ENCODE data around the gene PRR5L.

The PRR5L gene

GRCh38 chr11:36295926-36296325 is at the start of gene PRR5L:
PRR5L (plus strand) TSS chr11:36296288; CDS start chr11:36401122, 104,834 bp downstream.
- DNase-seq (ENCODE audit: low read depth), result no peak

DNA sequence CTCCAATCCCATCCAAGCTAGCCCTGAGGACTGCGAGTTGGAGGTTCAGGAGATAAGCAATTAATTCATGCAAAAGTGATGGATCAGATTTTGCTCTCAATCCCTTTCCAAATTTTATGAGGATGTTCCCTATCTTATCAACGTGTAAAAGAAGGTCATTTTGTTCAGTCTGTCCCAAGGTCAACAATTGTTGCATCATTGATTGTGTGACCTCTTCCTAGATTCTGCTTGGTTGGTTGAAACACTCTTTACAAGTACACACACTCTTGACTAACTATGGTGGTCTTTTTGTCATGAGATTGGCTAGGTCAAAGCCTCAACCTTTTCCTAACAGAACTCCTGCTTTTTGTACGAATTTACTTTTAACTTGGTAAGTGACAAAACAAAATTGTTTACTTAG is 48.6 kb upstream of the PRR5L start:
- DNase-seq (ENCODE audit: low read depth), result no peak

DNA sequence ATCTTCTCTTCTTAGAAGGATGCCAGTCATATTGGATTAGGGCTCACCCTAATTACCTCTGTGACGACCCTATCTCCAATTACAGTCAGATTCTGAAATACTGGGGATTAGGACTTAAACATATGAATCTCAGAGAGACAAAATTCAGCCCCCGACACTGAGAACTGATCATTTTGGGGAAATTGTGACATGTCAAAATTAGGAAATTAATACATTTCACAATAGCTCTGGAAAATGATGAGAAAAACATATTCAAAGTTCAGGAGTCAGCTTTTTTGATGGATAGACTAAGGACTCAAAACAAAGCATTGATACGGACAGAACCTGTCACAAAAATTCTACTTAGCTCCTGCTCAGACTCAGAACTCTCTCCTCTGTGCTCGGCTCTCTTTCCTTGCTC is 47.7 kb upstream of the PRR5L start:
- DNase-seq (ENCODE audit: low read depth), result no peak

GRCh38 chr11:36249246-36249645 is 46.8 kb upstream of the PRR5L start:
- peak; percentile 62 for DNase-seq (ENCODE audit: low read depth)

- DNase-seq (ENCODE audit: low read depth), result no peak
Measured at GRCh38 chr11:36251823-36252222, 44.3 kb upstream of the PRR5L start.

DNA sequence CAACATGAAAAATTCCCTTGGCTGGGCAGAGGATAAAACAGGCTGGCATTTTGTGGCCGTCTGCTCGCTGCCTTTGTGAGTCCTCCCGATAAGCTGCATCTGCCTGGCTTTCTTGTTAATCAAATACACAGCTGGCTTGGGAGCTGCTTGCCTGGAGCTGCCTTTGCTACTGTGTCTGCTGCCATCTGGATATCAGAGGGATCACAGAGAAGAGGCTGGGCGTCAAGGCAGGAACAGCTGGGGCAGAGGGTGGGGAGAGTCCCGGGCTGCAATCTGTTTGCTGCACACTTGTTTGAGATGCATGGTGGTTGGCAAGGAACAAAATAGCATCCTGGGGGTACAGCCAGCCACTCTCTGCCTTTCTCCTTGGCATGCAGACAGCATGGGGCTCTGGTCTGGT is 42.9 kb upstream of the PRR5L start:
- DNase-seq (ENCODE audit: low read depth), result no peak

DNA sequence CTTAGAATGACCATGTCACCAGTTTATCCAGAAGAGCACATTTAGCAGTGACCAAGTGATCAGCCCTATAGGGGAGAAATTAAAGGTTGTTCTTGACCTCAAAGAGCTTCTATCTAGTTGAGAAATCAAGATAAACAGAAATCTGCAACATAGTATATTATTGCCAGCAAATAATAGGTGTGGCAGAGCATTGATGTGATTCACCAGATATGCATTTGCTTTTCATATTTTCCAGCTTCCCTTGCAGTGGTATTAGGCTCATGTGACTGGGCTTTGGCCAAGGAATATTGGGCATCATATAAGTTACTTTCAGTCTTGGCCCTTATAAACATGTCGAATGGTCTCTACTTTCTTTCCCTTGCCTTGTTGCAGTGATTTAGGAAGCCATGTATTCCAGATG is 41.4 kb upstream of the PRR5L start:
- no peak for DNase-seq (ENCODE audit: low read depth)

GRCh38 chr11:36257351-36257750 is 38.7 kb upstream of the PRR5L start:
- DNase-seq (ENCODE audit: low read depth), result no peak

GRCh38 chr11:36258730-36259360 is 37.2 kb upstream of the PRR5L start:
- peak; percentile 53 for DNase-seq (ENCODE audit: low read depth)

- DNase-seq (ENCODE audit: low read depth), result no peak
Measured at GRCh38 chr11:36261094-36261493, 35.0 kb upstream of the PRR5L start.

DNA sequence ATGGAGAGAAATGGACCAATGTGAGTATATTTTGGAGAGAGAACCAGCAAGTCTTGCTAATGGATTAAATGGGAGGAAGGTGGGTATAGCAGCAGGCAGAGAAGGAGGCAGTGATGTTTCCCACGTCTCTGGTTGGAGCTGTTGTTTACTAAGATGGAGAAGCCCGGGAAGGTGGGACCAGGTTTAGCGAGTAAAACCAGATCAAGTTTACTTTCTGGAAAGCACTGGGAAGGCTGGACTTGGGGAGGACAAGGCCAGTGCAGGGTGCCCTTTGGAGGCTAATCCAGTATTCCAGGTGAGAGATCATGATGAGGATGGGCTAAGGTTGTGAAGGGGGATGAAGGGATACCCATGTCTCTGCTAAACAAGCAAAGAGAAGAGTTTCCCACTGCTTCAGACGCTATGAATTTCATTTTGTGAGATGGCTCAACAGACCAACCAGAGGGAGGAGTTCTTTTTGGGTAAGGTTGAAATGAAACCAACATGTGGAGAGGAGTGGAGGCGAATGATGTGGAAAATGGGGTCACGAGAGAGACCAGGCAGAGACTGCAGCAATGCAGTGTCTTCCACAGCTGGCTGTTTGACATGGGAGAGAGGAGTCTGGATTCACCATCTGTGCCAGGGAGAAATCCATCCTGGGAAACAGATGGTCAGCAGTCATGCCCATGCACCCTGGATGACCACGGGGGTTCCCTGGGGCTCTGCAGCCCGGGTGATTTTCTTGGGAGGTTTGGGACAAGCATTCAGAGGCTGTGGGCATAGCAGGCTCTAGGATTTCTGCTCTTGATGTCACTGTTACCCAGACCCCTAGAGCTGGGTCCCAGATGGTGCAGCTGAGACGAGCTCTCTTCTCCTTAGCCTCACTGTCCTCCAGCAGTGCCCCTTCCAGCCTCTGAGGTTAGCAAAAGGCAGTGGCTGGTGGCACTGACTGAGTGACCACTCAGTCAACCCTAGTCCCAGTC is 31.8 kb upstream of the PRR5L start:
- no peak for DNase-seq (ENCODE audit: low read depth)

- no peak for DNase-seq (ENCODE audit: low read depth)
Measured at GRCh38 chr11:36264973-36265344, 31.1 kb upstream of the PRR5L start.

- no peak for DNase-seq (ENCODE audit: low read depth)
Measured at GRCh38 chr11:36265793-36266628, 30.1 kb upstream of the PRR5L start.

DNA sequence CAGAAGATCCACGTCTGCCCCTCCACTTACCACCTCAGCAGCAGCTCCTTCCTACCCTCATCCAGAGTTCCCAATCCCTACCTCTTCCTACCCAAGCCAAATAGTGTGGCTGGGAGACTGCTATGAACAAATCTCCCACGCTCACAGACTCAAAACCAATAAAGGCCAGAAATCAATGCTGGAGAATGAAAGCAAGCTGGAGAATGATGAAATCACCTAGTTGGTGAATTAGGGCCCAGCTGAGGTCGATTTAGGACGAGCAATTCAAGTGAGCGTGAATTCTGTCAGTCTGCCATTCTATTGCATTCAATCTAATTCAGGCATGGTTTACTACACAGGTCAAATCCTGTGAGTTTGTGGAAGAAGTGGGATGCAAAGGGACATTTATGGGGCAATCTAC is 29.3 kb upstream of the PRR5L start:
- DNase-seq (ENCODE audit: low read depth), result no peak

- no peak for DNase-seq (ENCODE audit: low read depth)
Measured at GRCh38 chr11:36268337-36268985, 27.6 kb upstream of the PRR5L start.

GRCh38 chr11:36270701-36271100 is 25.4 kb upstream of the PRR5L start:
- no peak for DNase-seq (ENCODE audit: low read depth)

- DNase-seq (ENCODE audit: low read depth), result no peak
Measured at GRCh38 chr11:36271794-36272407, 24.2 kb upstream of the PRR5L start.

DNA sequence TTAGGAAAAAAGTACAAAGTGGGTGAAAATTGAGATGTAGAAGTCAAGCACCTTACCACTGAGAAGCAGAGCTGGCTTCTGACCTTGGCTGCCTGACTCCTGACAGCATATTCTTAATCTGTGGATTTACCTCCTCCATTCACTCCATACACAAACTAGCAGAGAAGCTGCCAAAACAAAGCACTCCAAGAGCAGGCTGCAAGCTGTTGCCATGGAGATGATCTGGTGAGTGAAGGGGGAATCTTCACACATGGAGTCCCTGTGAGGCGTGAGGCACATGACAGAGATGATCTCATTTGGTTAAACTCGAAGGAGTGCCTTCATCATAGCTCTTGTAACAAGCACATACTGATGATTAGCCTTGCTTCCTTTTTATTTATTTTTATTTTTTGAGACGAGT is 23.0 kb upstream of the PRR5L start:
- no peak for DNase-seq (ENCODE audit: low read depth)

DNA sequence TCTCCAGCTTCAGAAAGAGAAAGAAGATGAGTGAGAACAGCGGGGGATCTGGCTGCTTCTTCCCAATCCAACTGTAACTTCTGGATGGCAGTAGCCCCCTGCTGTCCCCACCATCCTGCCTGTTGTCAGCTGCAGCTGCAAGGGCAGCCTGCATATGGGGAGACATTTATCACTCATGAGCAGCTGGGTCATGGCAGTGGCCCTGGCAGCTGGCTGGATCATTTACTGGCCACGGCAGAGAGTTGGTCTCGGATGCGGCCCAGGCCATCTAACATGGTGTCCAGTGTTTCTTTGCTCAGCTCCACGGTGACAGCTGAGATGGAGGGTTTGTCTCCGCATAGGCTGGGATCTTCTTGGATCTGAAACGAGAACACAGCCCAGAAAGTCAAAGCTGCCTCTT is 21.7 kb upstream of the PRR5L start:
- DNase-seq (ENCODE audit: low read depth), result no peak

- DNase-seq (ENCODE audit: low read depth), result no peak
Measured at GRCh38 chr11:36278531-36279282, 17.4 kb upstream of the PRR5L start.

DNA sequence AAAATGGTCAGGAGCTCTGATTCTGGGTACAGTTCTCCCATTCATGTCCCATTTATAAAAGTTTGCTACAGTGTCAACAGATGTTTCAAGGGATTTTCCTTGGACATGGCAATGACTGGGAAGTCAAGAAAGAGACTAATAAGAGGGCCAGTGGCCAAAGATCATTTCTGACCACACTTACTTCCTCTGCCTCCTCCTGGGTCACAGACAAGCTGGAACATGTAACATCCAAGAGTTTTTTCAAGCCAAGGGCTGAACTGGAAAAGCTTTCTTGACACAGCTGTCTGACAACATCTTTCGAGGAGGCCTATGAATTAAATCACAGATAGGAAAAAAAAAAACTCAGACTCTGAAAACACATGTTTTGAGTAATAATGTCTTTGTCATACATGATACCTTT is 15.6 kb upstream of the PRR5L start:
- no peak for DNase-seq (ENCODE audit: low read depth)
